Measurements from ENCODE around the gene BAIAP3. TPM values are rescaled to one million over a fixed set of nuclear protein-coding genes. Genes with fewer than 3 reads are reported as not detected.

The BAIAP3 gene
- total RNA-seq, 1 donor from 2014 or later, result 8.4 TPM

GRCh38 chr16:1322407-1322806 is 11.0 kb upstream of the BAIAP3 start:
- ATAC-seq (no peak), DNase-seq (no peak)
- Histone ChIP-seq H3K27me3 (ENCODE audit: low read depth) (no peaks in the 10 kb centered on the region), H3K9me3 (no peaks in the 10 kb centered on the region), H3K4me1 (no peaks in the 10 kb centered on the region), H3K36me3 (peaks cover 87% of the 10 kb centered on the region), H3K27ac (no peak overlapping the region), H3K4me3 (no peak overlapping the region)
- intact Hi-C loops (cut with DNase I), result no loop called here
- no peak for TF ChIP-seq CTCF (IDR thresholded peaks at IDR 0.05)

GRCh38 chr16:1323296-1324239 is 9.9 kb upstream of the BAIAP3 start:
- no peak overlapping the region for H3K27ac ChIP-seq
- no peak for DNase-seq
- no peaks in the 10 kb centered on the region for H3K27me3 ChIP-seq (ENCODE audit: low read depth)
- no peaks in the 10 kb centered on the region for H3K9me3 ChIP-seq
- peaks cover 75% of the 10 kb centered on the region for H3K36me3 ChIP-seq
- intact Hi-C loops (cut with DNase I), result no loop called here
- no peaks in the 10 kb centered on the region for H3K4me1 ChIP-seq
- no peak for TF ChIP-seq CTCF (IDR thresholded peaks at IDR 0.05)
- ATAC-seq, result peak in 1 of 2 donors; percentile 7
- no peak overlapping the region for H3K4me3 ChIP-seq

GRCh38 chr16:1324286-1324826 is 9.1 kb upstream of the BAIAP3 start:
- no peak for DNase-seq
- H3K4me1 ChIP-seq, result no peaks in the 10 kb centered on the region
- intact Hi-C loops (cut with DNase I), result no loop called here
- H3K36me3 ChIP-seq, result peaks cover 67% of the 10 kb centered on the region
- no peak for TF ChIP-seq CTCF (IDR thresholded peaks at IDR 0.05)
- no peak overlapping the region for H3K4me3 ChIP-seq
- H3K9me3 ChIP-seq, result no peaks in the 10 kb centered on the region
- ATAC-seq, result no peak
- H3K27me3 ChIP-seq (ENCODE audit: low read depth), result no peaks in the 10 kb centered on the region
- H3K27ac ChIP-seq, result no peak overlapping the region

- DNase-seq (no peak), ATAC-seq (no peak)
- Histone ChIP-seq H3K4me1 (no peaks in the 10 kb centered on the region), H3K4me3 (no peak overlapping the region), H3K27ac (no peak overlapping the region), H3K27me3 (ENCODE audit: low read depth) (no peaks in the 10 kb centered on the region), H3K36me3 (peaks cover 58% of the 10 kb centered on the region), H3K9me3 (no peaks in the 10 kb centered on the region)
- intact Hi-C loops (cut with DNase I), result no loop called here
- TF ChIP-seq CTCF (IDR thresholded peaks at IDR 0.05), result no peak
Measured at GRCh38 chr16:1325261-1325660, 8.2 kb upstream of the BAIAP3 start.

- peaks cover 53% of the 10 kb centered on the region for H3K36me3 ChIP-seq
- ATAC-seq (peak; percentile 9), DNase-seq (no peak)
- H3K27me3 ChIP-seq (ENCODE audit: low read depth), result no peaks in the 10 kb centered on the region
- intact Hi-C loops (cut with DNase I), result no loop called here
- H3K27ac ChIP-seq, result no peak overlapping the region
- H3K4me1 ChIP-seq, result no peaks in the 10 kb centered on the region
- H3K4me3 ChIP-seq, result no peak overlapping the region
- H3K9me3 ChIP-seq, result no peaks in the 10 kb centered on the region
- TF ChIP-seq CTCF (IDR thresholded peaks at IDR 0.05), result no peak
Measured at GRCh38 chr16:1325673-1326371, 7.6 kb upstream of the BAIAP3 start.
